HEK293 (cell line): Measurements from ENCODE around the gene HM13.
A peak's percentile ranks its signal among the peaks of the same experiment; 100 is the strongest.

Experiments
- GLIS2 ChIP-seq: fragments of 450-650 bp; formaldehyde crosslinking; IDR thresholded peaks from 2 replicates; pipeline ENCODE4 v1.5.1; 2016; ENCODE audit warnings: missing biosample characterization, missing genetic modification characterization
- KLF16 ChIP-seq: fragments of 450-650 bp; formaldehyde crosslinking; IDR thresholded peaks from 2 replicates; pipeline ENCODE4 v1.5.1; 2017; ENCODE audit warnings: missing biosample characterization, missing genetic modification characterization
- KLF17 ChIP-seq: fragments of 450-650 bp; formaldehyde crosslinking; IDR thresholded peaks from 2 replicates; pipeline ENCODE4 v1.5.1; 2016; ENCODE audit warnings: missing biosample characterization, missing genetic modification characterization
- PBX3 ChIP-seq: sonication (generic); formaldehyde crosslinking; IDR thresholded peaks from 2 replicates; pipeline ENCODE4 v1.8.1; 2022; ENCODE audit warnings: mild to moderate bottlenecking, moderate library complexity, missing genetic modification reagents
- PRDM1 ChIP-seq: fragments of 450-650 bp; formaldehyde crosslinking; IDR thresholded peaks from 2 replicates; pipeline ENCODE4; 2016; ENCODE audit warnings: missing biosample characterization, missing genetic modification characterization
- PRDM6 ChIP-seq: fragments of 450-650 bp; formaldehyde crosslinking; IDR thresholded peaks from 2 replicates; pipeline ENCODE4 v1.5.1; 2017; ENCODE audit warnings: missing biosample characterization, missing genetic modification characterization
- TRIM28 ChIP-seq: IDR thresholded peaks from 2 replicates; pipeline ENCODE4 v1.6.1; 2011; ENCODE audit warnings: low read length, control low read depth, borderline replicate concordance
- ZBTB11 ChIP-seq: fragments of 450-650 bp; formaldehyde crosslinking; conservative IDR thresholded peaks from 2 replicates; pipeline ENCODE4 v1.5.1; 2016; ENCODE audit warnings: low read depth, missing biosample characterization, missing genetic modification characterization
- ZEB2 ChIP-seq: fragments of 450-650 bp; formaldehyde crosslinking; IDR thresholded peaks from 2 replicates; pipeline ENCODE4 v1.5.1; 2016; ENCODE audit warnings: missing biosample characterization, missing genetic modification characterization
- ZFP41 ChIP-seq: fragments of 450-650 bp; formaldehyde crosslinking; IDR thresholded peaks from 2 replicates; pipeline ENCODE4 v1.5.1; 2016; ENCODE audit warnings: missing biosample characterization, missing genetic modification characterization, borderline replicate concordance
- ZNF114 ChIP-seq: fragments of 450-650 bp; formaldehyde crosslinking; IDR thresholded peaks from 2 replicates; pipeline ENCODE4 v1.5.0; 2017; ENCODE audit warnings: missing biosample characterization, missing genetic modification characterization
- ZNF16 ChIP-seq: fragments of 450-650 bp; formaldehyde crosslinking; IDR thresholded peaks from 2 replicates; pipeline ENCODE4 v1.5.1; 2016; ENCODE audit warnings: low read depth, missing biosample characterization, missing genetic modification characterization
- ZNF221 ChIP-seq: fragments of 450-650 bp; formaldehyde crosslinking; IDR thresholded peaks from 2 replicates; pipeline ENCODE4 v1.5.1; 2017; ENCODE audit warnings: missing biosample characterization, missing genetic modification characterization, borderline replicate concordance
- ZNF292 ChIP-seq: fragments of 450-650 bp; formaldehyde crosslinking; IDR thresholded peaks from 2 replicates; pipeline ENCODE4 v1.5.1; 2016; ENCODE audit warnings: low read depth, missing biosample characterization, missing genetic modification characterization, borderline replicate concordance
- ZNF341 ChIP-seq: fragments of 450-650 bp; formaldehyde crosslinking; IDR thresholded peaks from 2 replicates; pipeline ENCODE4; 2016; ENCODE audit warnings: low read depth, missing biosample characterization, missing genetic modification characterization
- ZNF394 ChIP-seq: fragments of 450-650 bp; formaldehyde crosslinking; IDR thresholded peaks from 2 replicates; pipeline ENCODE4 v1.5.1; 2016; ENCODE audit warnings: missing biosample characterization, missing genetic modification characterization, mild to moderate bottlenecking, moderate library complexity, borderline replicate concordance
- ZNF398 ChIP-seq: fragments of 450-650 bp; formaldehyde crosslinking; IDR thresholded peaks from 2 replicates; pipeline ENCODE4 v1.5.1; 2017; ENCODE audit warnings: missing biosample characterization, missing genetic modification characterization
- ZNF48 ChIP-seq: fragments of 450-650 bp; formaldehyde crosslinking; IDR thresholded peaks from 2 replicates; pipeline ENCODE4 v1.5.1; 2016; ENCODE audit warnings: missing biosample characterization, missing genetic modification characterization
- ZNF548 ChIP-seq: fragments of 450-650 bp; formaldehyde crosslinking; IDR thresholded peaks from 2 replicates; pipeline ENCODE4 v1.5.1; 2016; ENCODE audit warnings: missing biosample characterization, missing genetic modification characterization
- ZNF558 ChIP-seq: fragments of 450-650 bp; formaldehyde crosslinking; IDR thresholded peaks from 2 replicates; pipeline ENCODE4 v1.5.1; 2016; ENCODE audit warnings: missing biosample characterization, missing genetic modification characterization
- ZNF645 ChIP-seq: fragments of 450-650 bp; formaldehyde crosslinking; IDR thresholded peaks from 2 replicates; pipeline ENCODE4; 2016; ENCODE audit warnings: missing biosample characterization, missing genetic modification characterization
- ZNF701 ChIP-seq: fragments of 450-650 bp; formaldehyde crosslinking; IDR thresholded peaks from 2 replicates; pipeline ENCODE4 v1.5.1; 2016; ENCODE audit warnings: missing biosample characterization, missing genetic modification characterization
- ZNF704 ChIP-seq: fragments of 450-650 bp; formaldehyde crosslinking; IDR thresholded peaks from 2 replicates; pipeline ENCODE4 v1.5.1; 2016; ENCODE audit warnings: missing biosample characterization, missing genetic modification characterization
- ZNF768 ChIP-seq: fragments of 450-650 bp; formaldehyde crosslinking; IDR thresholded peaks from 2 replicates; pipeline ENCODE4 v1.5.1; 2018; ENCODE audit warnings: missing biosample characterization, mild to moderate bottlenecking, missing genetic modification characterization
- ZNF837 ChIP-seq: fragments of 450-650 bp; formaldehyde crosslinking; IDR thresholded peaks from 2 replicates; pipeline ENCODE4 v1.5.1; 2016; ENCODE audit warnings: missing biosample characterization, missing genetic modification characterization

The HM13 gene

GRCh38 chr20:31514154-31515071 lies at the start of gene HM13 (continued):
- TF ChIP-seq KLF16 (tag by site-specific recombination): no peak
- peak; percentile 81 for TF ChIP-seq PRDM1 (tag by site-specific recombination)
- no peak; the same call in 1 of the 2 replicates for TF ChIP-seq ZNF548
- no peak for TF ChIP-seq ZNF768 (tag by site-specific recombination)
- TF ChIP-seq ZNF48: no peak
- no peak for TF ChIP-seq ZNF645
- TF ChIP-seq GLIS2: no peak
- TF ChIP-seq ZNF558: no peak
- 0 out of 2 replicates have a peak, but pooled peaks have one; percentile 10 for TF ChIP-seq ZNF292 (tag by site-specific recombination)
- TF ChIP-seq ZNF704: no peak
- no peak for TF ChIP-seq ZNF701
- TF ChIP-seq ZNF837 (tag by site-specific recombination): no peak
- no peak for TF ChIP-seq PRDM6
- peak; percentile 89 for TF ChIP-seq ZBTB11 (tag by site-specific recombination)
- no peak for TF ChIP-seq ZFP41
- 0 out of 2 replicates have a peak, but pooled peaks have one; percentile 7 for TF ChIP-seq ZNF398 (tag by site-specific recombination)
- TF ChIP-seq ZNF394 (tag by site-specific recombination): no peak
- peak; percentile 32; the same call in 1 of the 2 replicates for TF ChIP-seq TRIM28
- TF ChIP-seq ZNF114 (tag by site-specific recombination): no peak
- no peak for TF ChIP-seq ZNF221 (tag by site-specific recombination)
- TF ChIP-seq PBX3 (CRISPR knock-in tag): no peak
- 0 out of 2 replicates have a peak, but pooled peaks have one; percentile 33 for TF ChIP-seq KLF17
- 0 out of 2 replicates have a peak, but pooled peaks have one; percentile 10 for TF ChIP-seq ZNF341 (tag by site-specific recombination)
- TF ChIP-seq ZNF16 (tag by site-specific recombination): no peak
- 0 out of 2 replicates have a peak, but pooled peaks have one; percentile 63 for TF ChIP-seq ZEB2
